Brain microvascular endothelial cell (primary cell): Measurements from ENCODE around the gene TIMP2.

Experiments used
- DNase-seq: peaks from one replicate; pipeline ENCODE4 v3.0.0-alpha.2; 2020
- H3K27ac ChIP-seq: fragments of 250-450 bp; sonication (Bioruptor Pico); 2 replicates; pipeline ENCODE4 v1.5.1; 2020; ENCODE audit warnings: mild to moderate bottlenecking, moderate library complexity
- H3K27me3 ChIP-seq: fragments of 250-450 bp; sonication (Bioruptor Pico); replicated peaks from 2 replicates; pipeline ENCODE4 v1.5.1; 2020; ENCODE audit warnings: mild to moderate bottlenecking
- H3K36me3 ChIP-seq: fragments of 250-450 bp; sonication (Bioruptor Pico); replicated peaks from 2 replicates; pipeline ENCODE4 v1.5.1; 2020; ENCODE audit warnings: mild to moderate bottlenecking
- H3K4me3 ChIP-seq: 2 replicates; pipeline ENCODE4 v1.5.1; 2011; ENCODE audit warnings: low read depth, mild to moderate bottlenecking, control low read depth, low read length, moderate library complexity
- CTCF ChIP-seq: IDR thresholded peaks from 2 replicates; pipeline ENCODE4 v1.5.1; 2011; ENCODE audit warnings: low read depth, mild to moderate bottlenecking, moderate library complexity, low read length, control low read depth, inconsistent platforms; ENCODE audit errors: missing control alignments
- in situ Hi-C: cut with HindIII; loops from 2 replicates; pipeline ENCODE4 v1.10.0; 2017; ENCODE audit warnings: low sequenced_read_pairs, low pct_ligation_motif_present

The TIMP2 gene

GRCh38 chr17:78959803-78960202 is 34.6 kb upstream of the TIMP2 start:
- Histone ChIP-seq H3K4me3 (no peak overlapping the region), H3K27me3 (no peaks in the 10 kb centered on the region), H3K27ac (no peak overlapping the region), H3K36me3 (no peaks in the 10 kb centered on the region)
- DNase-seq, result no peak
- in situ Hi-C loops, result no loop called here
- TF ChIP-seq CTCF, result no peak

- H3K27ac ChIP-seq, result no peak overlapping the region
- no peak for TF ChIP-seq CTCF
- H3K36me3 ChIP-seq, result no peaks in the 10 kb centered on the region
- in situ Hi-C loops, result no loop called here
- no peak overlapping the region for H3K4me3 ChIP-seq
- DNase-seq, result no peak
- no peaks in the 10 kb centered on the region for H3K27me3 ChIP-seq
Observed at GRCh38 chr17:78958641-78959127, 33.5 kb upstream of the TIMP2 start.

GRCh38 chr17:78957128-78957527 is 31.9 kb upstream of the TIMP2 start:
- DNase-seq, result peak; percentile 57
- no peak for TF ChIP-seq CTCF
- no peak overlapping the region for H3K4me3 ChIP-seq
- no peak overlapping the region for H3K27ac ChIP-seq
- no peaks in the 10 kb centered on the region for H3K27me3 ChIP-seq
- no peaks in the 10 kb centered on the region for H3K36me3 ChIP-seq
- in situ Hi-C loops, result no loop called here

GRCh38 chr17:78956254-78956653 is 31.1 kb upstream of the TIMP2 start:
- TF ChIP-seq CTCF, result no peak
- no peaks in the 10 kb centered on the region for H3K36me3 ChIP-seq
- H3K4me3 ChIP-seq, result no peak overlapping the region
- in situ Hi-C loops, result no loop called here
- no peak for DNase-seq
- H3K27ac ChIP-seq, result no peak overlapping the region
- H3K27me3 ChIP-seq, result no peaks in the 10 kb centered on the region

- Histone ChIP-seq H3K4me3 (no peak overlapping the region), H3K36me3 (no peaks in the 10 kb centered on the region), H3K27ac (no peak overlapping the region), H3K27me3 (no peaks in the 10 kb centered on the region)
- TF ChIP-seq CTCF, result no peak
- in situ Hi-C loops, result no loop called here
- DNase-seq, result no peak
Observed at GRCh38 chr17:78954684-78955083, 29.5 kb upstream of the TIMP2 start.
